ENCODE data around the gene ADAMTS9. TPM values are rescaled to one million over a fixed set of nuclear protein-coding genes. Genes with fewer than 3 reads are reported as not detected.

ADAMTS9 gene
- total and polyA plus RNA-seq, 2 donors (not counting 3 experiments of a cell fraction or from before 2014, with no cell fraction given): 6.5 to 23.9 TPM

GRCh38 chr3:64488939-64489338 lies 198.9 kb downstream of the ADAMTS9 start:
- no peak overlapping the region for H2AFZ ChIP-seq (ENCODE audit: low read depth, low read length)
- CTCF ChIA-PET: interaction anchor here (1.0 to 1.9 kb wide), 2 partner anchors 458 to 459 kb away, joined by 3 to 6 read pairs; no protein-coding TSS in a partner anchor
- intact Hi-C loops (cut with micrococcal nuclease): no loop called here

More at GRCh38 chr3:64488939-64489338, 198.9 kb downstream of the ADAMTS9 start:
- no peak for DNase-seq (ENCODE audit: low read depth, low spot score)
- Histone ChIP-seq H3K79me2 (ENCODE audit: control insufficient read depth, insufficient read depth, low read length) (no peaks in the 10 kb centered on the region), H3K4me3 (replicated peaks in 1 of 3; ENCODE audit: insufficient read depth in 1 of 3, low read depth in 1 of 3, low read length in 3 of 3) (no peak overlapping the region), H3K36me3 (ENCODE audit: control insufficient read depth in 2 of 2, extremely low read depth in 1 of 2, insufficient read depth in 2 of 2, low read length in 2 of 2) (no peaks in the 10 kb centered on the region), H4K20me1 (replicated peaks; ENCODE audit: control insufficient read depth, extremely low read depth, insufficient read depth, low read length) (no peaks in the 10 kb centered on the region), H3K27me3 (ENCODE audit: control insufficient read depth in 2 of 2, insufficient read depth in 2 of 2, low read length in 2 of 2) (peaks cover 47 to 51% of the 10 kb centered on the region in 2 experiments), H3K27ac (ENCODE audit: insufficient read depth, low read depth, low read length) (no peak overlapping the region), H3K9ac (replicated peaks; ENCODE audit: extremely low read depth, insufficient read depth, low read length) (no peak overlapping the region), H3K4me2 (ENCODE audit: insufficient read depth, low read length) (no peak overlapping the region), H3K4me1 (ENCODE audit: control insufficient read depth, extremely low read depth, insufficient read depth, low read length) (peaks cover 4% of the 10 kb centered on the region), H3K9me3 (replicated peaks; ENCODE audit: control insufficient read depth, insufficient read depth, low read length) (no peaks in the 10 kb centered on the region), H3K9me1 (replicated peaks; ENCODE audit: control insufficient read depth, extremely low read depth, insufficient read depth, low read length) (no peaks in the 10 kb centered on the region)
- POLR2A ChIA-PET: no interaction called here
- BruUV-seq (replicated peaks): no TSS peak
- TF ChIP-seq FOS (IDR thresholded peaks at IDR 0.05; ENCODE audit: borderline replicate concordance, insufficient read depth, low read length) (no peak), MYC (IDR thresholded peaks at IDR 0.05; ENCODE audit: low read depth, low read length) (no peak), POLR2A (IDR thresholded peaks at IDR 0.05; ENCODE audit: low read depth, low read length) (no peak), MAX (IDR thresholded peaks at IDR 0.05; ENCODE audit: insufficient read depth, insufficient read length) (no peak), JUN (IDR thresholded peaks at IDR 0.05; ENCODE audit: borderline replicate concordance, insufficient read depth, insufficient read length, low read depth) (no peak)
- TF ChIP-seq, protein P1, sequence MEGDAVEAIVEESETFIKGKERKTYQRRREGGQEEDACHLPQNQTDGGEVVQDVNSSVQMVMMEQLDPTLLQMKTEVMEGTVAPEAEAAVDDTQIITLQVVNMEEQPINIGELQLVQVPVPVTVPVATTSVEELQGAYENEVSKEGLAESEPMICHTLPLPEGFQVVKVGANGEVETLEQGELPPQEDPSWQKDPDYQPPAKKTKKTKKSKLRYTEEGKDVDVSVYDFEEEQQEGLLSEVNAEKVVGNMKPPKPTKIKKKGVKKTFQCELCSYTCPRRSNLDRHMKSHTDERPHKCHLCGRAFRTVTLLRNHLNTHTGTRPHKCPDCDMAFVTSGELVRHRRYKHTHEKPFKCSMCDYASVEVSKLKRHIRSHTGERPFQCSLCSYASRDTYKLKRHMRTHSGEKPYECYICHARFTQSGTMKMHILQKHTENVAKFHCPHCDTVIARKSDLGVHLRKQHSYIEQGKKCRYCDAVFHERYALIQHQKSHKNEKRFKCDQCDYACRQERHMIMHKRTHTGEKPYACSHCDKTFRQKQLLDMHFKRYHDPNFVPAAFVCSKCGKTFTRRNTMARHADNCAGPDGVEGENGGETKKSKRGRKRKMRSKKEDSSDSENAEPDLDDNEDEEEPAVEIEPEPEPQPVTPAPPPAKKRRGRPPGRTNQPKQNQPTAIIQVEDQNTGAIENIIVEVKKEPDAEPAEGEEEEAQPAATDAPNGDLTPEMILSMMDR (IDR thresholded peaks at IDR 0.05; ENCODE audit: extremely low read depth in 1 of 2, insufficient read depth in 1 of 2, low read depth in 1 of 2, low read length in 2 of 2): no peak
- dilution Hi-C loops (cut with MboI; ENCODE audit: extremely low pct_ligation_motif_present, low sequenced_read_pairs): no loop called here
- no peak for FAIRE-seq
